Mesenchymal stem cell (in vitro differentiated cells and primary cell): ENCODE results near the gene ID4.

ENCODE experiments used
- DNase-seq: peaks from one replicate; pipeline ENCODE4 v3.0.0-alpha.2; 2013
- H2AFZ ChIP-seq: one replicate; pipeline ENCODE4 v1.6.1; 2013; ENCODE audit warnings: low read depth, mild to moderate bottlenecking, control low read depth, inconsistent platforms, low read length, moderate library complexity
- H2AK5ac ChIP-seq: 2 replicates; pipeline ENCODE4 v1.6.1; 2013; ENCODE audit warnings: low read length, moderate library complexity, mild to moderate bottlenecking, inconsistent platforms; ENCODE audit not compliant: severe bottlenecking
- H2BK120ac ChIP-seq: one replicate; pipeline ENCODE4 v1.6.1; 2013; ENCODE audit warnings: low read depth, mild to moderate bottlenecking, inconsistent platforms, low read length, moderate library complexity
- H2BK12ac ChIP-seq, 2 experiments: one replicate each; pipeline ENCODE4 v1.6.1; 2013; ENCODE audit warnings: inconsistent platforms in 2 of 2, low read length in 2 of 2, mild to moderate bottlenecking in 2 of 2, moderate library complexity in 2 of 2, control low read depth in 1 of 2
- H2BK15ac ChIP-seq: one replicate; pipeline ENCODE4 v1.6.1; 2013; ENCODE audit warnings: mild to moderate bottlenecking, low read depth, inconsistent platforms; ENCODE audit not compliant: poor library complexity, severe bottlenecking
- H2BK5ac ChIP-seq: 2 replicates; pipeline ENCODE4 v1.6.1; 2013; ENCODE audit warnings: low read depth, mild to moderate bottlenecking, low read length, control low read depth, inconsistent platforms; ENCODE audit not compliant: poor library complexity, severe bottlenecking
- H3K14ac ChIP-seq, 2 experiments: one replicate each; pipeline ENCODE4 v1.6.1; 2013; ENCODE audit warnings: inconsistent platforms in 2 of 2, low read length in 2 of 2, control low read depth in 1 of 2, mild to moderate bottlenecking in 1 of 2, moderate library complexity in 1 of 2
- H3K18ac ChIP-seq, 2 experiments: one replicate each; pipeline ENCODE4 v1.6.1; 2013; ENCODE audit warnings: inconsistent platforms in 2 of 2, low read length in 2 of 2, control low read depth in 1 of 2, low read depth in 1 of 2, mild to moderate bottlenecking in 1 of 2
- H3K23ac ChIP-seq, 2 experiments: one replicate each; pipeline ENCODE4 v1.6.1; 2013; ENCODE audit warnings: inconsistent platforms in 2 of 2, low read length in 2 of 2, mild to moderate bottlenecking in 2 of 2, moderate library complexity in 2 of 2, control low read depth in 1 of 2
- H3K27ac ChIP-seq: 2 replicates; pipeline ENCODE4 v1.5.1; 2013; ENCODE audit warnings: mild to moderate bottlenecking, moderate library complexity, low read length, control low read depth, inconsistent platforms; ENCODE audit not compliant: poor library complexity, severe bottlenecking
- H3K27me3 ChIP-seq, 2 experiments: 2 replicates each; pipeline versions ENCODE4 v1.6.1 to v1.7.0; 2013; ENCODE audit warnings: low read length in 2 of 2, mild to moderate bottlenecking in 2 of 2, moderate library complexity in 2 of 2, control low read depth in 1 of 2, inconsistent platforms in 1 of 2; ENCODE audit not compliant: control insufficient read depth in 1 of 2, insufficient read depth in 1 of 2
- H3K36me3 ChIP-seq, 2 experiments: 2 replicates each; pipeline versions ENCODE4 v1.6.1 to v1.7.0; 2013; ENCODE audit warnings: low read length in 2 of 2, control low read depth in 1 of 2, inconsistent platforms in 1 of 2, low read depth in 1 of 2, mild to moderate bottlenecking in 1 of 2; ENCODE audit not compliant: insufficient read depth in 2 of 2, control insufficient read depth in 1 of 2
- H3K4ac ChIP-seq, 2 experiments: one replicate each; pipeline ENCODE4 v1.6.1; 2013; ENCODE audit warnings: inconsistent platforms in 2 of 2, low read length in 2 of 2, mild to moderate bottlenecking in 2 of 2, moderate library complexity in 2 of 2, control low read depth in 1 of 2, low read depth in 1 of 2
- H3K4me1 ChIP-seq: 2 replicates; pipeline ENCODE4 v1.6.1; 2013; ENCODE audit warnings: low read depth, low read length, control low read depth; ENCODE audit not compliant: control insufficient read depth, insufficient read depth
- H3K4me2 ChIP-seq: 2 replicates; pipeline ENCODE4 v1.6.1; 2013; ENCODE audit warnings: low read length, mild to moderate bottlenecking, inconsistent platforms; ENCODE audit not compliant: poor library complexity, severe bottlenecking
- H3K4me3 ChIP-seq, 2 experiments: 2 replicates each; pipeline versions ENCODE4 v1.5.1 to v1.7.0; 2013; ENCODE audit warnings: low read length in 2 of 2, mild to moderate bottlenecking in 2 of 2, control low read depth in 1 of 2, low read depth in 1 of 2; ENCODE audit not compliant: insufficient read depth in 1 of 2
- H3K79me1 ChIP-seq: replicated peaks from 2 replicates; pipeline ENCODE4 v1.6.1; 2013; ENCODE audit warnings: mild to moderate bottlenecking, control low read depth, low read length, inconsistent platforms; ENCODE audit not compliant: poor library complexity, severe bottlenecking
- H3K9ac ChIP-seq: 2 replicates; pipeline ENCODE4 v1.7.0; 2013; ENCODE audit warnings: mild to moderate bottlenecking, low read length, moderate library complexity
- H3K9me3 ChIP-seq: 2 replicates; pipeline ENCODE4 v1.7.0; 2013; ENCODE audit warnings: mild to moderate bottlenecking, low read length; ENCODE audit not compliant: control insufficient read depth
- H4K8ac ChIP-seq: one replicate; pipeline ENCODE4 v1.6.1; 2013; ENCODE audit warnings: inconsistent platforms, mild to moderate bottlenecking, low read length, moderate library complexity
- H4K91ac ChIP-seq: one replicate; pipeline ENCODE4 v1.6.1; 2013; ENCODE audit warnings: mild to moderate bottlenecking, low read length, inconsistent platforms
- whole genome bisulfite sequencing: methylation state at CpG from one replicate; pipeline ENCODE4 v1.1.7; 2013; ENCODE audit warnings: mixed read lengths; 5-methylcytosine and 5-hydroxymethylcytosine counted together

Gene ID4

DNA sequence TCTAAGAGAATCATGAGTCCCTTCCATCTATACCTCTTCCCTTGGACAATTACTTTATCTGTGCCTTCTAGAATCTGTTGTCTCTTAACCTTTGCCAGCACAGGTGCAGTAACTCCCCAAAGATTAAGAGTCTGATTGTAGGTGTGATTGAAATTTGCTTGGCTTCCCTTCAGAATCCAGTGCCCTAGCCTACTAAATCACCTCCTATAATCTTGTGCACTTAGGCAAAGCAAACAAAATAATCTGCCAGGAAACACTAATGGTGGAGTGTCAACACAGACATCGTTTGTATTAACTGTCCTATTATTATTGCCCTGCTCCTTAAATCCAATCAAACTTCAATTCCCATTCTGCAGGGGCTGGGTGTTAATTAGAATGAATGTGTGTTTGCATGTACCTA lies 28.0 kb downstream of the ID4 start:
- H3K4ac ChIP-seq = no peak overlapping the region
- H4K91ac ChIP-seq = no peak overlapping the region
- 67% methylated on average over 1 of the region's 1 CpG for WGBS
- H2BK120ac ChIP-seq = no peak overlapping the region
- H3K27me3 ChIP-seq = peaks cover 0 to 20% of the 10 kb centered on the region in 2 experiments
- no peak overlapping the region for H2AK5ac ChIP-seq
- no peaks in the 10 kb centered on the region for H3K9me3 ChIP-seq
- no peak for DNase-seq
- no peak overlapping the region for H3K4me2 ChIP-seq
- no peak overlapping the region for H3K14ac ChIP-seq
- no peak overlapping the region for H3K23ac ChIP-seq
- no peak overlapping the region for H3K27ac ChIP-seq
- no peaks in the 10 kb centered on the region for H3K4me1 ChIP-seq
- H2BK5ac ChIP-seq = no peak overlapping the region
- H2AFZ ChIP-seq = no peak overlapping the region
- H3K36me3 ChIP-seq = no peaks in the 10 kb centered on the region
- no peak overlapping the region for H2BK12ac ChIP-seq
- no peak overlapping the region for H2BK15ac ChIP-seq
- H3K4me3 ChIP-seq = no peak overlapping the region
- no peak overlapping the region for H3K9ac ChIP-seq
- H3K18ac ChIP-seq = no peak overlapping the region
- H4K8ac ChIP-seq = no peak overlapping the region
- H3K79me1 ChIP-seq = no peaks in the 10 kb centered on the region

GRCh38 chr6:19866173-19866984 lies 29.2 kb downstream of the ID4 start:
- no peak overlapping the region for H2BK120ac ChIP-seq
- H3K27ac ChIP-seq = no peak overlapping the region
- no peaks in the 10 kb centered on the region for H3K36me3 ChIP-seq
- H2BK5ac ChIP-seq = no peak overlapping the region
- no peak overlapping the region for H4K91ac ChIP-seq
- H3K9ac ChIP-seq = no peak overlapping the region
- H3K4me1 ChIP-seq = no peaks in the 10 kb centered on the region
- no peak overlapping the region for H3K4me2 ChIP-seq
- H2BK12ac ChIP-seq = no peak overlapping the region
- H2AK5ac ChIP-seq = no peak overlapping the region
- H3K18ac ChIP-seq = no peak overlapping the region
- no peak overlapping the region for H4K8ac ChIP-seq
- H2BK15ac ChIP-seq = no peak overlapping the region
- H2AFZ ChIP-seq = no peak overlapping the region
- H3K79me1 ChIP-seq = no peaks in the 10 kb centered on the region
- no peak overlapping the region for H3K23ac ChIP-seq
- H3K27me3 ChIP-seq = peaks cover 0 to 15% of the 10 kb centered on the region in 2 experiments
- no peak overlapping the region for H3K4me3 ChIP-seq
- DNase-seq = no peak
- no peaks in the 10 kb centered on the region for H3K9me3 ChIP-seq
- H3K4ac ChIP-seq = no peak overlapping the region
- H3K14ac ChIP-seq = no peak overlapping the region
- 85% methylated on average over 16 of the region's 18 CpGs for WGBS

DNA sequence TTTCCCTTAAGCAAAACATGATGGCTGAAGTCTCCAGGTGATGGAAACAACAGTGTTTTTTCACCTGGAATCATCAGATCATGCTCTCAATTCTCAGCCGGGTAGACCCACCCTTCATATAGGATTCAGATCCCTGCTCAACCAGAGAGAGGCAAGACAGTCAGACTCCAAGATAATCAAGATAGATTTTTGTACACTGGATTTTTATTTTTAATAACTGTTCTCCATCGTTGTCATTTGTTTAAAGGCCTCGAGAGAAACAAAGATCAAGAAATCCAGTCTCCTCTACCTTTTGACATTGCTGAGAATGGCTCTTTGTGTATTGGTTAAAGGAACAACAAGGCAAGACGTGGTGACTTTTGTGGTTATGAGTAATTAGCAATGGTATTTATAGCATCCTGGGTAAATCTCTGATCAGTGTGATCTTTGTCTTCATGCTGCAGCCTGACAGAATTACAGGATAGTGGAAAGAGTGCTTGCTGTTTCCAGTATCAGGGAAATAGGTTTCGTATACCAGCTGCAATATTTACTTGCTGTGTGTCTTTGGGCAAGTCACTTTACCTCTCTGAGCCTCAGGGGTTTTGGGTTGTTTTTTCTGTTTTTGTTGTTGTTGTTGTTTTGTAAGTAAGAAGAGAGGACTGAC lies 29.9 kb downstream of the ID4 start:
- H4K91ac ChIP-seq = no peak overlapping the region
- H3K79me1 ChIP-seq = no peaks in the 10 kb centered on the region
- no peak overlapping the region for H3K4ac ChIP-seq
- H2BK5ac ChIP-seq = no peak overlapping the region
- H2AK5ac ChIP-seq = no peak overlapping the region
- no peak overlapping the region for H3K4me2 ChIP-seq
- no peak overlapping the region for H3K14ac ChIP-seq
- H4K8ac ChIP-seq = no peak overlapping the region
- peak; percentile 64 for DNase-seq
- no peak overlapping the region for H3K9ac ChIP-seq
- H2BK120ac ChIP-seq = no peak overlapping the region
- peaks cover 0 to 15% of the 10 kb centered on the region in 2 experiments for H3K27me3 ChIP-seq
- H3K9me3 ChIP-seq = no peaks in the 10 kb centered on the region
- no peak overlapping the region for H2BK12ac ChIP-seq
- no peak overlapping the region for H3K27ac ChIP-seq
- no peak overlapping the region for H3K18ac ChIP-seq
- no peaks in the 10 kb centered on the region for H3K36me3 ChIP-seq
- H3K23ac ChIP-seq = no peak overlapping the region
- no peak overlapping the region for H3K4me3 ChIP-seq
- no peaks in the 10 kb centered on the region for H3K4me1 ChIP-seq
- 26% methylated on average over 3 of the region's 5 CpGs for WGBS
- H2BK15ac ChIP-seq = no peak overlapping the region
- no peak overlapping the region for H2AFZ ChIP-seq

DNA sequence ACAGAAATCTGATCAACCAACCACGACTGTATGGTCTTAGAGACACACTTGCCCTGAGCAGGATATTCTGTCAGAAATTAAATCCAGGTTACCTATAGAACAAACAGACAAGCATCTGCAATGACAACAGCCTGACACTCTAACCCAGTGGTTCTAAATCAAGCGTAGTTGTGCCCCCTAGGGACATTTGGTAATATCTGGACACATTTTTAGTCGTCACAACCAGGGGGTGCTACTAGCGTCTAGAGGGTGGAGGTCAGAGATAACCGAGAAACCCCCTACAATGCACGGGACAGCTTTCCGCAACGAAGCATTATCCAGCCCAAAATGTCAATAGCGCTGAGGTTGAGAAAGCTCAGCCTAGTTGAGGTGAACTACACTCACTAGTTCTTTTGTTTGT lies 32.3 kb downstream of the ID4 start:
- H2AFZ ChIP-seq = no peak overlapping the region
- H2AK5ac ChIP-seq = no peak overlapping the region
- no peak overlapping the region for H3K4me2 ChIP-seq
- no peak overlapping the region for H3K14ac ChIP-seq
- no peak for DNase-seq
- no peak overlapping the region for H2BK120ac ChIP-seq
- 79% methylated on average over 9 of the region's 9 CpGs for WGBS
- H2BK5ac ChIP-seq = no peak overlapping the region
- H3K4me3 ChIP-seq = no peak overlapping the region
- no peaks in the 10 kb centered on the region for H3K9me3 ChIP-seq
- no peaks in the 10 kb centered on the region for H3K79me1 ChIP-seq
- H3K18ac ChIP-seq = no peak overlapping the region
- no peak overlapping the region for H3K9ac ChIP-seq
- H3K23ac ChIP-seq = no peak overlapping the region
- no peaks in the 10 kb centered on the region for H3K36me3 ChIP-seq
- H2BK15ac ChIP-seq = no peak overlapping the region
- no peak overlapping the region for H3K27ac ChIP-seq
- no peak overlapping the region for H4K8ac ChIP-seq
- no peaks in the 10 kb centered on the region for H3K4me1 ChIP-seq
- peaks cover 0 to 15% of the 10 kb centered on the region in 2 experiments for H3K27me3 ChIP-seq
- H3K4ac ChIP-seq = no peak overlapping the region
- H2BK12ac ChIP-seq = no peak overlapping the region
- H4K91ac ChIP-seq = no peak overlapping the region
